ENCODE results near the gene MUC6. TPM values are rescaled to one million over a fixed set of nuclear protein-coding genes. Genes with fewer than 3 reads are reported as not detected.

MUC6 gene
- polyA plus RNA-seq, 1 of the 3 experiments (the other 2 are of a cell fraction) = not detected

DNA sequence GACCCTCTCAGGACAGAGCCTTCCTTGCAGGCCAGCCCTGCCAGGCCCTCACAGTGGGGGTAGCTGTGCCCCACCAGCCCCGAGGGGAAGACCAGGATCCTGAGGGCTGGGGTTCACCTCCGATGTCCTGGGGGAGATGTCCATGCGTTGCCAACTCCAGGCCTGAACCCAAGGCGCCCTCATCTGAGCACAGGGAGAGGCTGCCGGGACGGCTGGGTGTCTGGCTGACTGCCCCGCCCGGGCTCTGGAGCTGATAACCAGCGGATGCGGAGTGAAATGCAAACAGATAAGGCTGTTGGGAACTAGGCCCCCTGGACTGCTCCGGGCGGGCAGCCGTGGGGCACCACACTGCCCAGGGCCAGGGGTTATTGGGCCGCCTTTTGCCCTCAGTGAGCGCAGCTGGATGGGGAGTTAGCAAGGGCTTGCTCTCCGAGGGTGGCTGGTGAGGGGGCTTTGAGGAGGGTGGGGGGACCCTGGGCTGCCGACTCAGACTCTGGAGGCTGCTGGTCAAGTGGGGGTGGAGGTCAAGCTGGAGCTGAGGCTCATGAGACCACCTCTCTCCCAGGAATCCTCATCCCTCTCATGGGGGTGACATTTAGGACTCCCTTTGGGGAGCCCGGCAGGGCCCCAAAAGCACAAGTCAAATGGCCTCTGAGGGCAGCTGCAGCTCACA is 5.6 kb upstream of the MUC6 start:
- Histone ChIP-seq H3K4me2 (no peak overlapping the region), H3K27ac (ENCODE audit: low read depth in 2 of 2, low read length in 1 of 2) (no peak overlapping the region), H3F3A (replicated peaks; ENCODE audit: insufficient read depth) (no peaks in the 10 kb centered on the region), H3K9me3 (no peaks in the 10 kb centered on the region), H3K4me1 (ENCODE audit: control insufficient read depth in 1 of 2, insufficient read depth in 2 of 2, low read depth in 1 of 2, low read length in 1 of 2) (peaks cover 0 to 7% of the 10 kb centered on the region in 2 experiments; a peak in 1 of 4 replicates), H2AFZ (ENCODE audit: low read depth) (no peak overlapping the region), H3K27me3 (ENCODE audit: insufficient read depth) (no peaks in the 10 kb centered on the region; the same call in 1 of the 2 replicates), H4K20me1 (ENCODE audit: insufficient read depth) (no peaks in the 10 kb centered on the region), H3K9ac (no peak overlapping the region), H3K4me3 (ENCODE audit: low read depth in 2 of 2, low read length in 1 of 2) (no peak overlapping the region), H3K36me3 (replicated peaks in 1 of 2; ENCODE audit: control insufficient read depth in 1 of 2, insufficient read depth in 2 of 2, low read length in 1 of 2) (no peaks in the 10 kb centered on the region), H3K9me2 (no peaks in the 10 kb centered on the region), H3K79me2 (ENCODE audit: insufficient read depth) (no peaks in the 10 kb centered on the region)
- ChIA-PET CTCF (interaction anchor here (0.6 to 4.3 kb wide), 5 partner anchors 9 to 194 kb away, joined by 3 to 25 read pairs (median 6); no protein-coding TSS in a partner anchor), POLR2A (no interaction called here)
- TF ChIP-seq, protein P1, sequence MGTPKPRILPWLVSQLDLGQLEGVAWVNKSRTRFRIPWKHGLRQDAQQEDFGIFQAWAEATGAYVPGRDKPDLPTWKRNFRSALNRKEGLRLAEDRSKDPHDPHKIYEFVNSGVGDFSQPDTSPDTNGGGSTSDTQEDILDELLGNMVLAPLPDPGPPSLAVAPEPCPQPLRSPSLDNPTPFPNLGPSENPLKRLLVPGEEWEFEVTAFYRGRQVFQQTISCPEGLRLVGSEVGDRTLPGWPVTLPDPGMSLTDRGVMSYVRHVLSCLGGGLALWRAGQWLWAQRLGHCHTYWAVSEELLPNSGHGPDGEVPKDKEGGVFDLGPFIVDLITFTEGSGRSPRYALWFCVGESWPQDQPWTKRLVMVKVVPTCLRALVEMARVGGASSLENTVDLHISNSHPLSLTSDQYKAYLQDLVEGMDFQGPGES (IDR thresholded peaks at IDR 0.05; ENCODE audit: low read depth, low read length) = no peak
- TF ChIP-seq CHD2 (IDR thresholded peaks at IDR 0.05; ENCODE audit: low read length, partially characterized antibody) = no peak
- no peak for TF ChIP-seq POLR2AphosphoS5 (IDR thresholded peaks at IDR 0.05; ENCODE audit: low read depth, low read length)
- TF ChIP-seq YY1 (IDR thresholded peaks at IDR 0.05; ENCODE audit: low read depth) = no peak
- no peak for TF ChIP-seq MXI1 (IDR thresholded peaks at IDR 0.05; ENCODE audit: low read depth, low read length)
- TF ChIP-seq ELF1 (IDR thresholded peaks at IDR 0.05) = no peak
- TF ChIP-seq JUND (IDR thresholded peaks at IDR 0.05) = no peak
- no peak for TF ChIP-seq PBX3 (IDR thresholded peaks at IDR 0.05)
- TF ChIP-seq RAD21 (IDR thresholded peaks at IDR 0.05; ENCODE audit: low read length) = no peak
- no peak for TF ChIP-seq FOXJ3 (CRISPR knock-in tag; IDR thresholded peaks at IDR 0.05)
- no peak for TF ChIP-seq NRF1 (IDR thresholded peaks at IDR 0.05; ENCODE audit: low read depth, low read length)
- 36% methylated on average over 14 of the region's 18 CpGs for WGBS (ENCODE audit: low lambda C conversion rate)
- DNase-seq = peak; percentile 67

DNA sequence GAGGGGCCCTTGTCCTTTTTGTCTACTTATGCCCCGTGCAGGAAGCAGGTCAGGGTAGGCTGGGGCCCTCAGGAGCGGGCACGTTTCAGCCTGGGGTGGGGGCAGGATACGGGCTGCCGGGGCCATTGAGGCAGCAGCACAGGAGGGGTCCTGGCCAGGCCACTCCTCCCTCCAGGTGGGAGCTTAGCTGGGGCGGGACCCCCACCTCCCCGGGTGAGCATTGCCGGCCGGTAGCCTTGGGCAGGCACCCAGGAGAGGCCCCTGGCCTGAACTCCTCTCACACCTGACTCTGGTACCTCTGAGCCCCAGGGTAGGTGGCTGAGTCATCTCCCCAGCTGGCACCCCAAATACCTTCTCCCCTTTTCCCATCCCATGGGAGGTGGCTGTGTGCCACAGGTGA is 5.0 kb upstream of the MUC6 start:
- H3K9me2 ChIP-seq = no peaks in the 10 kb centered on the region
- H2AFZ ChIP-seq (ENCODE audit: low read depth) = no peak overlapping the region
- no peaks in the 10 kb centered on the region for H3K79me2 ChIP-seq (ENCODE audit: insufficient read depth)
- WGBS (ENCODE audit: low lambda C conversion rate) = no CpG with 5 or more reads among the region's 9 CpGs
- ChIA-PET POLR2A (no interaction called here), CTCF (interaction anchor here (0.6 to 4.3 kb wide), 5 partner anchors 10 to 193 kb away, joined by 3 to 25 read pairs (median 6); no protein-coding TSS in a partner anchor)
- H3K9me3 ChIP-seq = no peaks in the 10 kb centered on the region
- DNase-seq = no peak
- H3K27me3 ChIP-seq (ENCODE audit: insufficient read depth) = no peaks in the 10 kb centered on the region
- peaks cover 0 to 7% of the 10 kb centered on the region in 2 experiments; a peak in 1 of 4 replicates for H3K4me1 ChIP-seq (ENCODE audit: control insufficient read depth in 1 of 2, insufficient read depth in 2 of 2, low read depth in 1 of 2, low read length in 1 of 2)
- H4K20me1 ChIP-seq (ENCODE audit: insufficient read depth) = no peaks in the 10 kb centered on the region
- no peak overlapping the region for H3K27ac ChIP-seq (ENCODE audit: low read depth in 2 of 2, low read length in 1 of 2)
- no peak overlapping the region for H3K9ac ChIP-seq
- no peak overlapping the region for H3K4me2 ChIP-seq
- no peaks in the 10 kb centered on the region for H3K36me3 ChIP-seq (replicated peaks in 1 of 2; ENCODE audit: control insufficient read depth in 1 of 2, insufficient read depth in 2 of 2, low read length in 1 of 2)
- no peak overlapping the region for H3K4me3 ChIP-seq (ENCODE audit: low read depth in 2 of 2, low read length in 1 of 2)
- TF ChIP-seq EZH2phosphoT487 (IDR thresholded peaks at IDR 0.05; ENCODE audit: borderline replicate concordance, low read depth) = no peak
- TF ChIP-seq, protein P2, sequence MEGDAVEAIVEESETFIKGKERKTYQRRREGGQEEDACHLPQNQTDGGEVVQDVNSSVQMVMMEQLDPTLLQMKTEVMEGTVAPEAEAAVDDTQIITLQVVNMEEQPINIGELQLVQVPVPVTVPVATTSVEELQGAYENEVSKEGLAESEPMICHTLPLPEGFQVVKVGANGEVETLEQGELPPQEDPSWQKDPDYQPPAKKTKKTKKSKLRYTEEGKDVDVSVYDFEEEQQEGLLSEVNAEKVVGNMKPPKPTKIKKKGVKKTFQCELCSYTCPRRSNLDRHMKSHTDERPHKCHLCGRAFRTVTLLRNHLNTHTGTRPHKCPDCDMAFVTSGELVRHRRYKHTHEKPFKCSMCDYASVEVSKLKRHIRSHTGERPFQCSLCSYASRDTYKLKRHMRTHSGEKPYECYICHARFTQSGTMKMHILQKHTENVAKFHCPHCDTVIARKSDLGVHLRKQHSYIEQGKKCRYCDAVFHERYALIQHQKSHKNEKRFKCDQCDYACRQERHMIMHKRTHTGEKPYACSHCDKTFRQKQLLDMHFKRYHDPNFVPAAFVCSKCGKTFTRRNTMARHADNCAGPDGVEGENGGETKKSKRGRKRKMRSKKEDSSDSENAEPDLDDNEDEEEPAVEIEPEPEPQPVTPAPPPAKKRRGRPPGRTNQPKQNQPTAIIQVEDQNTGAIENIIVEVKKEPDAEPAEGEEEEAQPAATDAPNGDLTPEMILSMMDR (IDR thresholded peaks at IDR 0.05) = no peak
- no peak for TF ChIP-seq POLR2AphosphoS5 (IDR thresholded peaks at IDR 0.05; ENCODE audit: low read depth, low read length)
- no peak for TF ChIP-seq FOSL2 (IDR thresholded peaks at IDR 0.05; ENCODE audit: borderline replicate concordance, low read depth)
- no peak for TF ChIP-seq TEAD4 (IDR thresholded peaks at IDR 0.05; ENCODE audit: borderline replicate concordance, insufficient read depth)
- TF ChIP-seq EP300 (IDR thresholded peaks at IDR 0.05; ENCODE audit: borderline replicate concordance in 1 of 2, low read depth in 1 of 2, low read length in 1 of 2) = no peak
- no peak for TF ChIP-seq GATA2 (CRISPR knock-in tag; IDR thresholded peaks at IDR 0.05)
- TF ChIP-seq SMC3 (IDR thresholded peaks at IDR 0.05; ENCODE audit: low read depth, low read length) = no peak
- no peak for TF ChIP-seq CHD2 (IDR thresholded peaks at IDR 0.05; ENCODE audit: low read length, partially characterized antibody)
- TF ChIP-seq ELF1 (IDR thresholded peaks at IDR 0.05) = no peak
- no peak for TF ChIP-seq TCF12 (IDR thresholded peaks at IDR 0.05)
- TF ChIP-seq, protein P1 (IDR thresholded peaks at IDR 0.05; ENCODE audit: low read depth, low read length) = no peak
- H3F3A ChIP-seq (replicated peaks; ENCODE audit: insufficient read depth) = no peaks in the 10 kb centered on the region

All from SK-N-SH (cell line).